ENCODE measurements around the gene SELENOS. TPM values are rescaled to one million over a fixed set of nuclear protein-coding genes. Genes with fewer than 3 reads are reported as not detected.
A peak's percentile ranks its signal among the peaks of the same experiment; 100 is the strongest.

The SELENOS gene
- total and polyA plus RNA-seq, 9 of the 15 experiments (the other 6 are each of a cell fraction or from before 2014, with no cell fraction given), result 24.9 to 57.4 (median 47.9) TPM

DNA sequence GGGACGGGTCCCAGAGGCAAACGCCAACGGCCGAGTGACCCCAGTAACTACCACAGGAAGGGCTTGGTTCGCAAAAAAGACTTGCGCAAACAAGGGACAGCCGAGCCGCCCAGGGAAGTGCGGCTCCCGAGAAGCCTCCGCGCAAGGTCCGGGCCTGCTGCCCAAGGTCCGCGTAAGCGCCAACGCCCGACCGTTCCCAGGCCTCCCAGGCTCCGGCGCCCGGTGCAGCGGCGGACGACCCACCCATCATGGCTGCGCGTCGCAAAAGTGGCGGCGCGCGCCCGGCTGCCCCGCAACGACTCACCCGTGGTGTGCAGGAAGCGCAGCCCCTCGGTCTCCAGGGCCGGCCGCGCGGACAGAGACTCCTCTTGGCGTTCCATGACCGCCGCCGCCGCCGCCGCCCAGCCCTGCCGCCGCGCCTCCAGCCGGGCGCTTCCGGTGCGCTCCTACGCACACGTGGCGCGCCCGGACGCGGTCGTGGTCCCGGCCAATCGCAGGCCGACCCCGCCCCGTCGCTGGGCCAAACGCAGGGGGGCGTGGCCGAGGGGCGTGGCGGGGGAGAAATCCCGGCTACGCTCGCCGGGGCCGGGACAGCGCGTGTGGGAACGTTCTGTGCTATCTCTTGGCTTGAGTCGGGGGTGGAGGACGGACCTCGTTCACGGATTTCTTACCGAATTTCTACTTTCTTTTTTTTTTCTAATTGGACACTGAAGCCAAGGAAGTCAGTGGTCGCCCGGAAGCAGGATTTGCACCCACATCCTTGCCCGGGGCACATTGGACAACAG is at the start of gene SELENOS (continued):
- TF ChIP-seq ZBTB40 (IDR thresholded peaks at IDR 0.05) (peak; percentile 43; the same call in 1 of the 2 replicates), ZBTB40 (CRISPR knock-in tag; IDR thresholded peaks at IDR 0.05) (no peak), E2F1 (CRISPR knock-in tag; IDR thresholded peaks at IDR 0.05) (peak; percentile 30; the same call in 1 of the 2 replicates), C11orf30 (IDR thresholded peaks at IDR 0.05; ENCODE audit: low read depth) (peak; percentile 41; the same call in 1 of the 2 replicates), ETV5 (CRISPR knock-in tag; IDR thresholded peaks at IDR 0.05; ENCODE audit: low read depth) (peak; percentile 84), CREM (IDR thresholded peaks at IDR 0.05; ENCODE audit: low read depth) (peak; percentile 93)
- TF ChIP-seq, protein P1, sequence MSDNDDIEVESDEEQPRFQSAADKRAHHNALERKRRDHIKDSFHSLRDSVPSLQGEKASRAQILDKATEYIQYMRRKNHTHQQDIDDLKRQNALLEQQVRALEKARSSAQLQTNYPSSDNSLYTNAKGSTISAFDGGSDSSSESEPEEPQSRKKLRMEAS (CRISPR knock-in tag; IDR thresholded peaks at IDR 0.05), result peak; percentile 76; the same call in 1 of the 2 replicates

Measured in K562 (cell line).